ENCODE data around the gene CKM. TPM values are rescaled to one million over a fixed set of nuclear protein-coding genes. Genes with fewer than 3 reads are reported as not detected.
"Not testable (repeated sequence)": the region's sequence is repeated elsewhere in the genome, so short reads cannot be mapped to it uniquely, and the experiment has no call there.

CKM gene
- total and polyA plus RNA-seq, 7 experiments from 2014 or later = not detected

GRCh38 chr19:45273521-45273855 lies 49.2 kb downstream of the CKM start:
- Mint-ChIP-seq H3K4me3 (no peak overlapping the region), H3K27ac (no peak overlapping the region), H3K36me3 (peaks cover 0 to 31% (median 2%) of the 10 kb centered on the region in 5 donors), H3K4me1 (no peaks in the 10 kb centered on the region), H3K27me3 (no peaks in the 10 kb centered on the region), H3K9me3 (peaks cover 0 to 1% (median 0%) of the 10 kb centered on the region in 11 donors)
- no peaks in the 10 kb centered on the region for H3K9me3 ChIP-seq (ENCODE audit: control insufficient read depth in 2 of 3, low read length in 3 of 3)
- CTCF ChIA-PET = no interaction called here
- peaks cover 0 to 50% (median 0%) of the 10 kb centered on the region in 3 experiments for H3K36me3 ChIP-seq (ENCODE audit: control insufficient read depth in 2 of 3, insufficient read depth in 3 of 3, low read length in 3 of 3)
- H3K27me3 ChIP-seq (ENCODE audit: control insufficient read depth in 2 of 2, insufficient read depth in 2 of 2, low read length in 2 of 2) = no peaks in the 10 kb centered on the region
- H3K4me3 ChIP-seq (ENCODE audit: low read length) = no peak overlapping the region
- no peaks in the 10 kb centered on the region for H3K4me1 ChIP-seq (ENCODE audit: control insufficient read depth in 2 of 2, insufficient read depth in 2 of 2, low read length in 2 of 2)
- ATAC-seq = no peak
- POLR2A ChIA-PET = no interaction called here
- intact Hi-C loops (cut with micrococcal nuclease) = no loop called here
- DNase-seq = no peak
- H3K27ac ChIP-seq (ENCODE audit: low read depth, low read length) = no peak overlapping the region

DNA sequence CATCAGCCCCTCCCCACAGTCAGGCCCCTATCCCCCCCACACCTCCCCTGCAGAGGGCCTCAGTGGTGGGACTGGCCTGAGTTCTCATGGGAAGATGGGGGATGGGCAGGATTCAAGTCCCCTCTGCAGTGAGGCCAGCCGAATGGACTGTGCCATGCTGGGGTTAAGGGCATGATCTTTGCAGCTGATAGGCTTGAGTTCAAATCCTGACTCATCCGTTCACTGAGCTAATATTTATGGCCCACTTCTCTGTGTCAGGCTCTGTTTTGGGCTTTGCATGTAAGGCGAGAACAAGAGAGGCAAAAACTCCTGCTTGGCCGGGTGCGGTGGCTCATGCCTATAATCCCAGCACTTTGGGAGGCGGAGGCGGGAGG lies 51.0 kb downstream of the CKM start:
- no peak for DNase-seq
- Mint-ChIP-seq H3K4me3 (no peak overlapping the region), H3K36me3 (peaks cover 0 to 26% (median 2%) of the 10 kb centered on the region in 5 donors), H3K9me3 (peaks cover 0 to 1% (median 0%) of the 10 kb centered on the region in 11 donors), H3K4me1 (no peaks in the 10 kb centered on the region), H3K27me3 (no peaks in the 10 kb centered on the region), H3K27ac (no peak overlapping the region)
- POLR2A ChIA-PET = no interaction called here
- no peaks in the 10 kb centered on the region for H3K27me3 ChIP-seq (ENCODE audit: control insufficient read depth in 2 of 2, insufficient read depth in 2 of 2, low read length in 2 of 2)
- no peak overlapping the region for H3K27ac ChIP-seq (ENCODE audit: low read depth, low read length)
- no peaks in the 10 kb centered on the region for H3K9me3 ChIP-seq (ENCODE audit: control insufficient read depth in 2 of 3, low read length in 3 of 3)
- intact Hi-C loops (cut with micrococcal nuclease) = no loop called here
- H3K4me1 ChIP-seq (ENCODE audit: control insufficient read depth in 2 of 2, insufficient read depth in 2 of 2, low read length in 2 of 2) = no peaks in the 10 kb centered on the region
- peaks cover 0 to 43% (median 0%) of the 10 kb centered on the region in 3 experiments for H3K36me3 ChIP-seq (ENCODE audit: control insufficient read depth in 2 of 3, insufficient read depth in 3 of 3, low read length in 3 of 3)
- CTCF ChIA-PET = no interaction called here
- ATAC-seq = no peak
- H3K4me3 ChIP-seq (ENCODE audit: low read length) = no peak overlapping the region

DNA sequence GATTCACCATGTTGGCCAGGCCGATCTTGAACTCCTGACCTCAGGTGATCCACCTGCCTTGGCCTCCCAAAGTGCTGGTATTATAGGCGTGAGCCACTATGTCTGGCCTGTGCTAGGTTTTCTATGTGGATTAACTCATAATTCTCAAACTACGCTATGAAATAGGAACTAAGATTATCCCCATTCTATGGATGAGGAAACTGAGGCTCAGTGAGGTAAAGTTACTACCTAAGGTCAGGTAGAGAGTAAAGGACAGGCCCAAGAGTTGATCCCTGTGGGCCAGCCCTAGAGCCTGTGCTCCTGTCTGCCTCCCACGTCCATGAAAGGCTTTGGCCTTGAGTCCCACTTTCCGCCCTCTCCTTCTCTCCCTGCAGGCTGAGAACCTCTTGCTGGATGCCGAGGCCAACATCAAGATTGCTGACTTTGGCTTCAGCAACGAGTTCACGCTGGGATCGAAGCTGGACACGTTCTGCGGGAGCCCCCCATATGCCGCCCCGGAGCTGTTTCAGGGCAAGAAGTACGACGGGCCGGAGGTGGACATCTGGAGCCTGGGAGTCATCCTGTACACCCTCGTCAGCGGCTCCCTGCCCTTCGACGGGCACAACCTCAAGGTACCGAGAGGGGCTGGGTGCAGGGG lies 51.5 kb downstream of the CKM start:
- intact Hi-C loops (cut with micrococcal nuclease) = no loop called here
- H3K36me3 Mint-ChIP-seq = peaks cover 0 to 24% (median 2%) of the 10 kb centered on the region in 5 donors

GRCh38 chr19:45269939-45270338 lies 52.7 kb downstream of the CKM start:
- POLR2A ChIA-PET; H3K27me3 ChIP-seq (ENCODE audit: control insufficient read depth in 2 of 2, insufficient read depth in 2 of 2, low read length in 2 of 2); CTCF ChIA-PET; H3K9me3 Mint-ChIP-seq; H3K4me3 ChIP-seq (ENCODE audit: low read length); H3K4me3 Mint-ChIP-seq; DNase-seq; ATAC-seq; H3K27ac Mint-ChIP-seq; H3K4me1 Mint-ChIP-seq; H3K9me3 ChIP-seq (ENCODE audit: control insufficient read depth in 2 of 3, low read length in 3 of 3); H3K27ac ChIP-seq (ENCODE audit: low read depth, low read length); intact Hi-C loops (cut with micrococcal nuclease); H3K4me1 ChIP-seq (ENCODE audit: control insufficient read depth in 2 of 2, insufficient read depth in 2 of 2, low read length in 2 of 2); H3K27me3 Mint-ChIP-seq: not testable (repeated sequence)
- H3K36me3 Mint-ChIP-seq = peaks cover 0 to 26% (median 2%) of the 10 kb centered on the region in 5 donors
- H3K36me3 ChIP-seq (ENCODE audit: control insufficient read depth in 2 of 3, insufficient read depth in 3 of 3, low read length in 3 of 3) = peaks cover 0 to 38% (median 0%) of the 10 kb centered on the region in 3 experiments

More for the DNA sequence above, 51.5 kb downstream of the CKM start:
- Mint-ChIP-seq H3K27ac (no peak overlapping the region), H3K4me3 (no peak overlapping the region), H3K4me1 (no peaks in the 10 kb centered on the region), H3K9me3 (peaks cover 0 to 1% (median 0%) of the 10 kb centered on the region in 11 donors), H3K27me3 (no peaks in the 10 kb centered on the region)
- POLR2A ChIA-PET = no interaction called here
- Histone ChIP-seq H3K27me3 (ENCODE audit: control insufficient read depth in 2 of 2, insufficient read depth in 2 of 2, low read length in 2 of 2) (no peaks in the 10 kb centered on the region), H3K27ac (ENCODE audit: low read depth, low read length) (no peak overlapping the region), H3K4me3 (ENCODE audit: low read length) (no peak overlapping the region), H3K36me3 (ENCODE audit: control insufficient read depth in 2 of 3, insufficient read depth in 3 of 3, low read length in 3 of 3) (peaks cover 0 to 43% (median 0%) of the 10 kb centered on the region in 3 experiments), H3K4me1 (ENCODE audit: control insufficient read depth in 2 of 2, insufficient read depth in 2 of 2, low read length in 2 of 2) (no peaks in the 10 kb centered on the region), H3K9me3 (ENCODE audit: control insufficient read depth in 2 of 3, low read length in 3 of 3) (no peaks in the 10 kb centered on the region)
- ATAC-seq = no peak
- CTCF ChIA-PET = no interaction called here
- DNase-seq = no peak

- Histone ChIP-seq H3K27me3 (ENCODE audit: control insufficient read depth in 2 of 2, insufficient read depth in 2 of 2, low read length in 2 of 2) (no peaks in the 10 kb centered on the region), H3K27ac (ENCODE audit: low read depth, low read length) (no peak overlapping the region), H3K4me1 (ENCODE audit: control insufficient read depth in 2 of 2, insufficient read depth in 2 of 2, low read length in 2 of 2) (no peaks in the 10 kb centered on the region), H3K36me3 (ENCODE audit: control insufficient read depth in 2 of 3, insufficient read depth in 3 of 3, low read length in 3 of 3) (peaks cover 0 to 21% (median 0%) of the 10 kb centered on the region in 3 experiments), H3K4me3 (ENCODE audit: low read length) (no peak overlapping the region), H3K9me3 (ENCODE audit: control insufficient read depth in 2 of 3, low read length in 3 of 3) (no peaks in the 10 kb centered on the region)
- Mint-ChIP-seq H3K4me3 (no peak overlapping the region), H3K36me3 (peaks cover 0 to 19% (median 1%) of the 10 kb centered on the region in 5 donors), H3K9me3 (peaks cover 0 to 1% (median 0%) of the 10 kb centered on the region in 11 donors), H3K27ac (no peak overlapping the region), H3K4me1 (peaks cover 0 to 4% (median 0%) of the 10 kb centered on the region in 7 donors), H3K27me3 (no peaks in the 10 kb centered on the region)
- DNase-seq (no peak), ATAC-seq (no peak)
- CTCF ChIA-PET = no interaction called here
- POLR2A ChIA-PET = no interaction called here
- intact Hi-C loops (cut with micrococcal nuclease) = no loop called here
Measured at GRCh38 chr19:45267296-45267695, 55.4 kb downstream of the CKM start.

DNA sequence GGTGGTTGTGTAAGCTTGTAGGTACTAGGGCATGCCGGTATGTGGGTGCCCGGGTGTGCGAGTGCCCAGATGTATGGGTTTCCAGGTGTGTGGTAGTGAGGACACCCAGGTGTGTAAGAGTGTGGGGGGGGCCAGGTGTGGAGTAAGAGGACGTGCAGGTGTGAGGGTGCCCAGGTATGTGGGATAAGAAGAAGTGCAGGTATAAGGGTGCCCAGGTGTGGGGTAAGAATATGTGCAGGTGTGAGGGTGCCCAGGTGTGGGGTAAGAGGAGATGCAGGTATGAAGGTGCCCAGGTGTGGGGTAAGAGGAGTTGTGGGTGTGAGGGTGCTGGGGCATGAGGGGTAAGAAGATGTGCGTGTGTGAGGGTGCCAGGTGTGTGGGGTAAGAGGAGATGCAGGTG lies 57.3 kb downstream of the CKM start:
- intact Hi-C loops (cut with micrococcal nuclease) = no loop called here
- H3K4me1 ChIP-seq (ENCODE audit: control insufficient read depth in 2 of 2, insufficient read depth in 2 of 2, low read length in 2 of 2) = no peaks in the 10 kb centered on the region
- no peak for ATAC-seq
- ChIA-PET CTCF (no interaction called here), POLR2A (no interaction called here)
- Mint-ChIP-seq H3K4me1 (peaks cover 0 to 4% (median 0%) of the 10 kb centered on the region in 7 donors), H3K27ac (peak overlapping the region in 1 of 9 donors; percentile 32), H3K36me3 (peaks cover 0 to 19% (median 0%) of the 10 kb centered on the region in 5 donors), H3K4me3 (no peak overlapping the region), H3K27me3 (no peaks in the 10 kb centered on the region), H3K9me3 (no peaks in the 10 kb centered on the region)
- H3K27ac ChIP-seq (ENCODE audit: low read depth, low read length) = no peak overlapping the region
- no peaks in the 10 kb centered on the region for H3K27me3 ChIP-seq (ENCODE audit: control insufficient read depth in 2 of 2, insufficient read depth in 2 of 2, low read length in 2 of 2)
- no peak for DNase-seq
- H3K9me3 ChIP-seq (ENCODE audit: control insufficient read depth in 2 of 3, low read length in 3 of 3) = no peaks in the 10 kb centered on the region
- H3K4me3 ChIP-seq (ENCODE audit: low read length) = no peak overlapping the region
- peaks cover 0 to 7% (median 0%) of the 10 kb centered on the region in 3 experiments for H3K36me3 ChIP-seq (ENCODE audit: control insufficient read depth in 2 of 3, insufficient read depth in 3 of 3, low read length in 3 of 3)

GRCh38 chr19:45264781-45265317 lies 57.8 kb downstream of the CKM start:
- H3K4me3 Mint-ChIP-seq = no peak overlapping the region
- no peaks in the 10 kb centered on the region for H3K4me1 ChIP-seq (ENCODE audit: control insufficient read depth in 2 of 2, insufficient read depth in 2 of 2, low read length in 2 of 2)
- H3K36me3 ChIP-seq (ENCODE audit: control insufficient read depth in 2 of 3, insufficient read depth in 3 of 3, low read length in 3 of 3) = peaks cover 0 to 7% (median 0%) of the 10 kb centered on the region in 3 experiments
- DNase-seq = no peak
- peaks cover 0 to 4% (median 0%) of the 10 kb centered on the region in 7 donors for H3K4me1 Mint-ChIP-seq
- intact Hi-C loops (cut with micrococcal nuclease) = no loop called here
- no peak for ATAC-seq
- H3K27ac Mint-ChIP-seq = peak overlapping the region in 1 of 9 donors; percentile 32
- no peak overlapping the region for H3K27ac ChIP-seq (ENCODE audit: low read depth, low read length)
- no peaks in the 10 kb centered on the region for H3K27me3 Mint-ChIP-seq
- CTCF ChIA-PET = no interaction called here
- H3K9me3 Mint-ChIP-seq = no peaks in the 10 kb centered on the region
- no peak overlapping the region for H3K4me3 ChIP-seq (ENCODE audit: low read length)
- peaks cover 0 to 14% (median 0%) of the 10 kb centered on the region in 5 donors for H3K36me3 Mint-ChIP-seq
- H3K27me3 ChIP-seq (ENCODE audit: control insufficient read depth in 2 of 2, insufficient read depth in 2 of 2, low read length in 2 of 2) = no peaks in the 10 kb centered on the region
- POLR2A ChIA-PET = no interaction called here
- H3K9me3 ChIP-seq (ENCODE audit: control insufficient read depth in 2 of 3, low read length in 3 of 3) = no peaks in the 10 kb centered on the region
